HEK293 (cell line): ENCODE data around the gene PHF14.
A peak's percentile ranks its signal among the peaks of the same experiment; 100 is the strongest.

ENCODE experiments used
- CTCF ChIA-PET: fragments of 350-600 bp; formaldehyde crosslinking; extraction: SDS; loops from one replicate; lab custom pipeline; 2021; ENCODE audit warnings: antibody characterized with exemption; lab: Yijun Ruan, JAX
- POLR2A ChIA-PET: fragments of 300-600 bp; formaldehyde crosslinking; extraction: SDS; loops from one replicate; lab custom pipeline; 2020; ENCODE audit warnings: antibody characterized with exemption, inconsistent platforms; lab: Yijun Ruan, JAX
- H3K27ac ChIP-seq: fragments of 200-500 bp; sonication (Bioruptor generic); 2 replicates; pipeline ENCODE4 v1.5.1; 2014; ENCODE audit warnings: low read depth, low read length, control low read depth, inconsistent platforms; ENCODE audit errors: extremely low read depth
- H3K36me3 ChIP-seq, 2 experiments: fragments of 200-500 bp in 1 of 2; sonication (Bioruptor generic) in 1 of 2; 1 replicate in 1 of 2; 2 replicates in 1 of 2; pipeline ENCODE4 v1.5.1; 2014 to 2017; ENCODE audit warnings: inconsistent platforms in 2 of 2, low read length in 2 of 2; ENCODE audit not compliant: control insufficient read depth in 2 of 2, insufficient read depth in 1 of 2
- H3K4me1 ChIP-seq: fragments of 200-500 bp; sonication (Bioruptor generic); 2 replicates; pipeline ENCODE4 v1.5.1; 2014; ENCODE audit warnings: mild to moderate bottlenecking, low read length, inconsistent platforms; ENCODE audit not compliant: control insufficient read depth, insufficient read depth
- H3K4me3 ChIP-seq: 2 replicates; pipeline ENCODE4 v1.5.1; 2011; ENCODE audit warnings: low read depth, mild to moderate bottlenecking, control low read depth, low read length, moderate library complexity
- H3K9me3 ChIP-seq: fragments of 200-500 bp; sonication (Bioruptor generic); 2 replicates; pipeline ENCODE4 v1.5.1; 2014; ENCODE audit warnings: low read depth, low read length, inconsistent platforms; ENCODE audit not compliant: control insufficient read depth, insufficient read depth
- FEZF1 ChIP-seq: fragments of 450-650 bp; formaldehyde crosslinking; IDR thresholded peaks from 2 replicates; pipeline ENCODE4 v1.5.1; 2016; ENCODE audit warnings: missing biosample characterization, missing genetic modification characterization
- GLI4 ChIP-seq: fragments of 450-650 bp; formaldehyde crosslinking; IDR thresholded peaks from 2 replicates; pipeline ENCODE4 v1.5.1; 2016; ENCODE audit warnings: missing biosample characterization, missing genetic modification characterization
- HOXA7 ChIP-seq: sonication (generic); formaldehyde crosslinking; IDR thresholded peaks from 2 replicates; pipeline ENCODE4 v1.8.1; 2022; ENCODE audit warnings: missing genetic modification reagents, borderline replicate concordance
- MEIS1 ChIP-seq: sonication (generic); formaldehyde crosslinking; IDR thresholded peaks from 2 replicates; pipeline ENCODE4 v1.8.1; 2022; ENCODE audit warnings: missing genetic modification reagents, mild to moderate bottlenecking, borderline replicate concordance
- MZF1 ChIP-seq: fragments of 450-650 bp; formaldehyde crosslinking; IDR thresholded peaks from 2 replicates; pipeline ENCODE4 v1.5.1; 2017; ENCODE audit warnings: missing biosample characterization, missing genetic modification characterization, borderline replicate concordance
- TCF7L2 ChIP-seq: IDR thresholded peaks from 2 replicates; pipeline ENCODE4 v1.6.1; 2011; ENCODE audit warnings: low read depth, mild to moderate bottlenecking, inconsistent platforms, low read length, moderate library complexity, borderline replicate concordance
- ZBTB20 ChIP-seq: fragments of 450-650 bp; formaldehyde crosslinking; IDR thresholded peaks from 2 replicates; pipeline ENCODE4 v1.5.1; 2016; ENCODE audit warnings: missing biosample characterization, missing genetic modification characterization
- ZBTB48 ChIP-seq: fragments of 450-650 bp; formaldehyde crosslinking; IDR thresholded peaks from 2 replicates; pipeline ENCODE4 v1.5.1; 2016; ENCODE audit warnings: missing biosample characterization, missing genetic modification characterization
- ZFP37 ChIP-seq: fragments of 450-650 bp; formaldehyde crosslinking; IDR thresholded peaks from 2 replicates; pipeline ENCODE4 v1.5.1; 2016; ENCODE audit warnings: missing biosample characterization, missing genetic modification characterization
- ZNF10 ChIP-seq: fragments of 450-650 bp; formaldehyde crosslinking; IDR thresholded peaks from 2 replicates; pipeline ENCODE4 v1.5.1; 2017; ENCODE audit warnings: missing biosample characterization, missing genetic modification characterization
- ZNF311 ChIP-seq: fragments of 450-650 bp; formaldehyde crosslinking; IDR thresholded peaks from 2 replicates; pipeline ENCODE4 v1.5.1; 2017; ENCODE audit warnings: missing biosample characterization, missing genetic modification characterization, borderline replicate concordance
- ZNF514 ChIP-seq: fragments of 450-650 bp; formaldehyde crosslinking; IDR thresholded peaks from 2 replicates; pipeline ENCODE4 v1.5.1; 2016; ENCODE audit warnings: missing biosample characterization, missing genetic modification characterization
- ZNF548 ChIP-seq: fragments of 450-650 bp; formaldehyde crosslinking; IDR thresholded peaks from 2 replicates; pipeline ENCODE4 v1.5.1; 2016; ENCODE audit warnings: missing biosample characterization, missing genetic modification characterization
- ZNF747 ChIP-seq: fragments of 450-650 bp; formaldehyde crosslinking; IDR thresholded peaks from 2 replicates; pipeline ENCODE4 v1.5.1; 2016; ENCODE audit warnings: missing biosample characterization, missing genetic modification characterization
- ZNF785 ChIP-seq: fragments of 450-650 bp; formaldehyde crosslinking; IDR thresholded peaks from 2 replicates; pipeline ENCODE4 v1.5.1; 2016; ENCODE audit warnings: missing biosample characterization, missing genetic modification characterization
- ZNF843 ChIP-seq: fragments of 450-650 bp; formaldehyde crosslinking; IDR thresholded peaks from 2 replicates; pipeline ENCODE4 v1.5.1; 2016; ENCODE audit warnings: missing biosample characterization, missing genetic modification characterization
- TF ChIP-seq, protein P1 (sequence below): fragments of 450-650 bp; formaldehyde crosslinking; IDR thresholded peaks from 2 replicates; pipeline ENCODE4 v1.5.1; 2017; ENCODE audit warnings: missing biosample characterization, mild to moderate bottlenecking, missing genetic modification characterization, moderate library complexity
- TF ChIP-seq, protein P2 (sequence below): fragments of 450-650 bp; formaldehyde crosslinking; IDR thresholded peaks from 2 replicates; pipeline ENCODE4 v1.5.1; 2016; ENCODE audit warnings: missing biosample characterization, missing genetic modification characterization, borderline replicate concordance
- TF ChIP-seq, protein P3 (sequence below): fragments of 450-650 bp; formaldehyde crosslinking; IDR thresholded peaks from 2 replicates; pipeline ENCODE4 v1.5.1; 2016; ENCODE audit warnings: missing biosample characterization, missing genetic modification characterization
- TF ChIP-seq, protein P4 (sequence below): sonication (generic); formaldehyde crosslinking; IDR thresholded peaks from 2 replicates; pipeline ENCODE4 v1.8.1; 2022; ENCODE audit warnings: mild to moderate bottlenecking, moderate library complexity, missing genetic modification reagents
- TF ChIP-seq, protein P5 (sequence below): fragments of 450-650 bp; formaldehyde crosslinking; IDR thresholded peaks from 2 replicates; pipeline ENCODE4 v1.5.1; 2016; ENCODE audit warnings: missing biosample characterization, missing genetic modification characterization

The PHF14 gene

DNA sequence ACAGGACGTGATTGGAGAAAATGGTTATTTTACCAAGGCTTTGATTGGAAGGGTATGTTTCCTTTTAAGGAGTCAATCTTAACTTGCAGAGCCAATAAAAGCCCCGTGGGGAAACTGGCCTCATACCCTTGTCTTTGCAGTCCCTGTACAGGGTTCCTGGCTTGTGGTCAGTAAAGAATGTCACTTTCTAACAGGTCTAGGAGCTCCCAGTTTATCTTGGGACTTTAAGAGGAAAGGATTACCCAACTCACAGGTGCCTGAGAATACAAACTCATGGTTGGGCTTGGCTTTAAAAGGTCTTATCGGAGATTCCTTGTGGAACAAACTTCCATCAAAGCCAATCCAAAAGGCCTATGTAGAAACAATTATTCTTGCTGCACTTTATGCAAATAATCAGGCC is 221.8 kb downstream of the PHF14 start:
- CTCF ChIA-PET, result interaction anchor here (0.6 to 2.0 kb wide), 2 partner anchors 11 to 16 kb away, joined by 3 to 7 read pairs; no protein-coding TSS in a partner anchor
- H3K36me3 ChIP-seq, result no peaks in the 10 kb centered on the region
- no peak overlapping the region for H3K4me3 ChIP-seq
- TF ChIP-seq, protein P1, sequence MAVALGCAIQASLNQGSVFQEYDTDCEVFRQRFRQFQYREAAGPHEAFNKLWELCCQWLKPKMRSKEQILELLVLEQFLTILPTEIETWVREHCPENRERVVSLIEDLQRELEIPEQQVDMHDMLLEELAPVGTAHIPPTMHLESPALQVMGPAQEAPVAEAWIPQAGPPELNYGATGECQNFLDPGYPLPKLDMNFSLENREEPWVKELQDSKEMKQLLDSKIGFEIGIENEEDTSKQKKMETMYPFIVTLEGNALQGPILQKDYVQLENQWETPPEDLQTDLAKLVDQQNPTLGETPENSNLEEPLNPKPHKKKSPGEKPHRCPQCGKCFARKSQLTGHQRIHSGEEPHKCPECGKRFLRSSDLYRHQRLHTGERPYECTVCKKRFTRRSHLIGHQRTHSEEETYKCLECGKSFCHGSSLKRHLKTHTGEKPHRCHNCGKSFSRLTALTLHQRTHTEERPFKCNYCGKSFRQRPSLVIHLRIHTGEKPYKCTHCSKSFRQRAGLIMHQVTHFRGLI (tag by site-specific recombination), result peak; percentile 84
- TF ChIP-seq ZBTB20, result no peak
- no peak overlapping the region for H3K27ac ChIP-seq
- no peaks in the 10 kb centered on the region for H3K9me3 ChIP-seq
- POLR2A ChIA-PET, result no interaction called here
- H3K4me1 ChIP-seq, result peaks cover 16% of the 10 kb centered on the region

DNA sequence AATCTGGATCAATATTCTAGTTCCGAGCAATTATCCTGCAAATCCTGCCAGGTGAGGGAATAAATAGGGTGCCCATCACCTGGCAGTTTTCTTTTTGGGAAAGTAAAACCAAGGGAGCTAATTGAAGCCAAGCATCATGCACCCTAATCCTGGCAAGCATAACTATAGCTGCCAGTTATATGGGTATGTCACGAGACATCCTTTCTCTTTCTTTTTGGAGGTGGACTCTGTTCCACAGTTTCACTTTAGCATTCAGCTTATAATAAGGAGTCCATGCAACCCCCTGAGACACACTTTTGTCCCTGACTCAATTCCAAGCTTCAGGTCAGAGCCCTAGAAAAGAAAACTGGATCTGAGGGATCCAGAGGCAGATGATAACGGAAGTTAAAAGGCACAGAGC is 222.5 kb downstream of the PHF14 start:
- TF ChIP-seq ZNF10 (tag by site-specific recombination), result no peak
- no peak for TF ChIP-seq MZF1 (tag by site-specific recombination)
- TF ChIP-seq ZFP37 (tag by site-specific recombination), result no peak
- no peak for TF ChIP-seq ZNF785 (tag by site-specific recombination)
- TF ChIP-seq MEIS1, result no peak
- TF ChIP-seq ZNF548 (tag by site-specific recombination), result no peak
- no peak for TF ChIP-seq FEZF1 (tag by site-specific recombination)
- TF ChIP-seq, protein P2, sequence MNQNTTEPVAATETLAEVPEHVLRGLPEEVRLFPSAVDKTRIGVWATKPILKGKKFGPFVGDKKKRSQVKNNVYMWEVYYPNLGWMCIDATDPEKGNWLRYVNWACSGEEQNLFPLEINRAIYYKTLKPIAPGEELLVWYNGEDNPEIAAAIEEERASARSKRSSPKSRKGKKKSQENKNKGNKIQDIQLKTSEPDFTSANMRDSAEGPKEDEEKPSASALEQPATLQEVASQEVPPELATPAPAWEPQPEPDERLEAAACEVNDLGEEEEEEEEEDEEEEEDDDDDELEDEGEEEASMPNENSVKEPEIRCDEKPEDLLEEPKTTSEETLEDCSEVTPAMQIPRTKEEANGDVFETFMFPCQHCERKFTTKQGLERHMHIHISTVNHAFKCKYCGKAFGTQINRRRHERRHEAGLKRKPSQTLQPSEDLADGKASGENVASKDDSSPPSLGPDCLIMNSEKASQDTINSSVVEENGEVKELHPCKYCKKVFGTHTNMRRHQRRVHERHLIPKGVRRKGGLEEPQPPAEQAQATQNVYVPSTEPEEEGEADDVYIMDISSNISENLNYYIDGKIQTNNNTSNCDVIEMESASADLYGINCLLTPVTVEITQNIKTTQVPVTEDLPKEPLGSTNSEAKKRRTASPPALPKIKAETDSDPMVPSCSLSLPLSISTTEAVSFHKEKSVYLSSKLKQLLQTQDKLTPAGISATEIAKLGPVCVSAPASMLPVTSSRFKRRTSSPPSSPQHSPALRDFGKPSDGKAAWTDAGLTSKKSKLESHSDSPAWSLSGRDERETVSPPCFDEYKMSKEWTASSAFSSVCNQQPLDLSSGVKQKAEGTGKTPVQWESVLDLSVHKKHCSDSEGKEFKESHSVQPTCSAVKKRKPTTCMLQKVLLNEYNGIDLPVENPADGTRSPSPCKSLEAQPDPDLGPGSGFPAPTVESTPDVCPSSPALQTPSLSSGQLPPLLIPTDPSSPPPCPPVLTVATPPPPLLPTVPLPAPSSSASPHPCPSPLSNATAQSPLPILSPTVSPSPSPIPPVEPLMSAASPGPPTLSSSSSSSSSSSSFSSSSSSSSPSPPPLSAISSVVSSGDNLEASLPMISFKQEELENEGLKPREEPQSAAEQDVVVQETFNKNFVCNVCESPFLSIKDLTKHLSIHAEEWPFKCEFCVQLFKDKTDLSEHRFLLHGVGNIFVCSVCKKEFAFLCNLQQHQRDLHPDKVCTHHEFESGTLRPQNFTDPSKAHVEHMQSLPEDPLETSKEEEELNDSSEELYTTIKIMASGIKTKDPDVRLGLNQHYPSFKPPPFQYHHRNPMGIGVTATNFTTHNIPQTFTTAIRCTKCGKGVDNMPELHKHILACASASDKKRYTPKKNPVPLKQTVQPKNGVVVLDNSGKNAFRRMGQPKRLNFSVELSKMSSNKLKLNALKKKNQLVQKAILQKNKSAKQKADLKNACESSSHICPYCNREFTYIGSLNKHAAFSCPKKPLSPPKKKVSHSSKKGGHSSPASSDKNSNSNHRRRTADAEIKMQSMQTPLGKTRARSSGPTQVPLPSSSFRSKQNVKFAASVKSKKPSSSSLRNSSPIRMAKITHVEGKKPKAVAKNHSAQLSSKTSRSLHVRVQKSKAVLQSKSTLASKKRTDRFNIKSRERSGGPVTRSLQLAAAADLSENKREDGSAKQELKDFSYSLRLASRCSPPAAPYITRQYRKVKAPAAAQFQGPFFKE, result no peak
- TF ChIP-seq ZNF747 (tag by site-specific recombination), result no peak
- no peak overlapping the region for H3K4me3 ChIP-seq
- CTCF ChIA-PET, result interaction anchor here (2.0 kb wide), 1 partner anchor 15 kb away, joined by 7 read pairs; no protein-coding TSS in a partner anchor
- no peaks in the 10 kb centered on the region for H3K36me3 ChIP-seq
- H3K9me3 ChIP-seq, result no peaks in the 10 kb centered on the region
- H3K27ac ChIP-seq, result no peak overlapping the region
- peaks cover 16% of the 10 kb centered on the region for H3K4me1 ChIP-seq
- POLR2A ChIA-PET, result no interaction called here

DNA sequence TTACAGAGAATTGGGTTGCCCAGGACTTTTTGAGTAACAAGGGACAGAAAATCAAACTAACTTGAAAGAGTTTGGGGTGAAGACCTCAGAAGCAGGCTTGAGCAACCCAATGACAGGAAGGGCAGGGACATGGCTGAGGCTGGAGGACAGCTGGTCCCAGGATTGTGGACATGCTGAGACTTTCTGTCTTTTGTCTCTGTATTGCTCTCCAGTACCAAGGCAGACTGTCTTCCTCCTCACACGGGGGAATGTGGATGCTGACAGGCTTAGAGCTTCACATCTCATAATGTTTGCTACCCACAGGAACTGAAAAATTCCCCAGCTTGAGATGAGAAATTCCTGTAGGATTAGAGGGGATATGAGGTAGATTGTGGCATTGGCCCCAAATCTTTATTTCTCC is 229.6 kb downstream of the PHF14 start:
- Histone ChIP-seq H3K36me3 (no peaks in the 10 kb centered on the region), H3K4me1 (peaks cover 11% of the 10 kb centered on the region), H3K9me3 (no peaks in the 10 kb centered on the region), H3K27ac (no peak overlapping the region), H3K4me3 (no peak overlapping the region)
- ChIA-PET CTCF (interaction anchor here (0.7 to 1.5 kb wide), 2 partner anchors 10 to 1713 kb away, joined by 3 to 5 read pairs; no protein-coding TSS in a partner anchor), POLR2A (no interaction called here)
- TF ChIP-seq ZNF843 (tag by site-specific recombination) (no peak), TCF7L2 (no peak), ZNF514 (tag by site-specific recombination) (no peak), ZBTB48 (tag by site-specific recombination) (no peak), ZNF311 (tag by site-specific recombination) (no peak), ZBTB20 (no peak), HOXA7 (CRISPR knock-in tag) (no peak), GLI4 (tag by site-specific recombination) (no peak)
- TF ChIP-seq, protein P3, sequence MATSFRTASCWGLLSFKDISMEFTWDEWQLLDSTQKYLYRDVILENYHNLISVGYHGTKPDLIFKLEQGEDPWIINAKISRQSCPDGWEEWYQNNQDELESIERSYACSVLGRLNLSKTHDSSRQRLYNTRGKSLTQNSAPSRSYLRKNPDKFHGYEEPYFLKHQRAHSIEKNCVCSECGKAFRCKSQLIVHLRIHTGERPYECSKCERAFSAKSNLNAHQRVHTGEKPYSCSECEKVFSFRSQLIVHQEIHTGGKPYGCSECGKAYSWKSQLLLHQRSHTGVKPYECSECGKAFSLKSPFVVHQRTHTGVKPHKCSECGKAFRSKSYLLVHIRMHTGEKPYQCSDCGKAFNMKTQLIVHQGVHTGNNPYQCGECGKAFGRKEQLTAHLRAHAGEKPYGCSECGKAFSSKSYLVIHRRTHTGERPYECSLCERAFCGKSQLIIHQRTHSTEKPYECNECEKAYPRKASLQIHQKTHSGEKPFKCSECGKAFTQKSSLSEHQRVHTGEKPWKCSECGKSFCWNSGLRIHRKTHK (tag by site-specific recombination), result no peak
- TF ChIP-seq, protein P4, sequence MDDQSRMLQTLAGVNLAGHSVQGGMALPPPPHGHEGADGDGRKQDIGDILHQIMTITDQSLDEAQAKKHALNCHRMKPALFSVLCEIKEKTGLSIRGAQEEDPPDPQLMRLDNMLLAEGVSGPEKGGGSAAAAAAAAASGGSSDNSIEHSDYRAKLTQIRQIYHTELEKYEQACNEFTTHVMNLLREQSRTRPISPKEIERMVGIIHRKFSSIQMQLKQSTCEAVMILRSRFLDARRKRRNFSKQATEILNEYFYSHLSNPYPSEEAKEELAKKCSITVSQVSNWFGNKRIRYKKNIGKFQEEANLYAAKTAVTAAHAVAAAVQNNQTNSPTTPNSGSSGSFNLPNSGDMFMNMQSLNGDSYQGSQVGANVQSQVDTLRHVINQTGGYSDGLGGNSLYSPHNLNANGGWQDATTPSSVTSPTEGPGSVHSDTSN (CRISPR knock-in tag), result no peak
- TF ChIP-seq, protein P5, sequence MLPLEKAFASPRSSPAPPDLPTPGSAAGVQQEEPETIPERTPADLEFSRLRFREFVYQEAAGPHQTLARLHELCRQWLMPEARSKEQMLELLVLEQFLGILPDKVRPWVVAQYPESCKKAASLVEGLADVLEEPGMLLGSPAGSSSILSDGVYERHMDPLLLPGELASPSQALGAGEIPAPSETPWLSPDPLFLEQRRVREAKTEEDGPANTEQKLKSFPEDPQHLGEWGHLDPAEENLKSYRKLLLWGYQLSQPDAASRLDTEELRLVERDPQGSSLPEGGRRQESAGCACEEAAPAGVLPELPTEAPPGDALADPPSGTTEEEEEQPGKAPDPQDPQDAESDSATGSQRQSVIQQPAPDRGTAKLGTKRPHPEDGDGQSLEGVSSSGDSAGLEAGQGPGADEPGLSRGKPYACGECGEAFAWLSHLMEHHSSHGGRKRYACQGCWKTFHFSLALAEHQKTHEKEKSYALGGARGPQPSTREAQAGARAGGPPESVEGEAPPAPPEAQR (tag by site-specific recombination), result no peak
